Measurements from ENCODE around the gene SPC25.

Gene SPC25

GRCh38 chr2:168926621-168927386, 36.6 kb upstream of the SPC25 start:
- no peak for DNase-seq (ENCODE audit: low spot score)
- Histone ChIP-seq H3K4me1 (ENCODE audit: insufficient read depth, poor library complexity, severe bottlenecking) (no peaks in the 10 kb centered on the region), H3K27me3 (ENCODE audit: insufficient read depth, poor library complexity, severe bottlenecking) (no peaks in the 10 kb centered on the region), H3K9me3 (ENCODE audit: severe bottlenecking) (no peaks in the 10 kb centered on the region), H3K36me3 (ENCODE audit: low read depth) (no peaks in the 10 kb centered on the region), H3K4me3 (ENCODE audit: severe bottlenecking) (no peak overlapping the region), H3K27ac (ENCODE audit: poor library complexity, severe bottlenecking) (no peak overlapping the region)
- TF ChIP-seq CTCF (IDR thresholded peaks at IDR 0.05; ENCODE audit: poor library complexity, severe bottlenecking) = no peak
- ATAC-seq (ENCODE audit: low read depth) = no peak

GRCh38 chr2:168920504-168921157, 30.4 kb upstream of the SPC25 start:
- no peaks in the 10 kb centered on the region for H3K9me3 ChIP-seq (ENCODE audit: severe bottlenecking)
- H3K27me3 ChIP-seq (ENCODE audit: insufficient read depth, poor library complexity, severe bottlenecking) = no peaks in the 10 kb centered on the region
- TF ChIP-seq CTCF (IDR thresholded peaks at IDR 0.05; ENCODE audit: poor library complexity, severe bottlenecking) = peak; percentile 84
- no peaks in the 10 kb centered on the region for H3K4me1 ChIP-seq (ENCODE audit: insufficient read depth, poor library complexity, severe bottlenecking)
- DNase-seq (ENCODE audit: low spot score) (no peak), ATAC-seq (ENCODE audit: low read depth) (no peak; the same call in 2 of the 3 replicates)
- no peaks in the 10 kb centered on the region for H3K36me3 ChIP-seq (ENCODE audit: low read depth)
- H3K4me3 ChIP-seq (ENCODE audit: severe bottlenecking) = no peak overlapping the region
- no peak overlapping the region for H3K27ac ChIP-seq (ENCODE audit: poor library complexity, severe bottlenecking)

GRCh38 chr2:168916331-168916675, 26.1 kb upstream of the SPC25 start:
- Histone ChIP-seq H3K27ac (ENCODE audit: poor library complexity, severe bottlenecking) (no peak overlapping the region), H3K4me1 (ENCODE audit: insufficient read depth, poor library complexity, severe bottlenecking) (no peaks in the 10 kb centered on the region), H3K4me3 (ENCODE audit: severe bottlenecking) (no peak overlapping the region), H3K36me3 (ENCODE audit: low read depth) (no peaks in the 10 kb centered on the region), H3K27me3 (ENCODE audit: insufficient read depth, poor library complexity, severe bottlenecking) (peaks cover 9% of the 10 kb centered on the region), H3K9me3 (ENCODE audit: severe bottlenecking) (no peaks in the 10 kb centered on the region)
- no peak for TF ChIP-seq CTCF (IDR thresholded peaks at IDR 0.05; ENCODE audit: poor library complexity, severe bottlenecking)
- ATAC-seq (ENCODE audit: low read depth) = no peak
- no peak for DNase-seq (ENCODE audit: low spot score)

- no peak for TF ChIP-seq CTCF (IDR thresholded peaks at IDR 0.05; ENCODE audit: poor library complexity, severe bottlenecking)
- H3K27ac ChIP-seq (ENCODE audit: poor library complexity, severe bottlenecking) = no peak overlapping the region
- H3K9me3 ChIP-seq (ENCODE audit: severe bottlenecking) = no peaks in the 10 kb centered on the region
- ATAC-seq (ENCODE audit: low read depth) (no peak), DNase-seq (ENCODE audit: low spot score) (no peak)
- H3K4me1 ChIP-seq (ENCODE audit: insufficient read depth, poor library complexity, severe bottlenecking) = no peaks in the 10 kb centered on the region
- H3K36me3 ChIP-seq (ENCODE audit: low read depth) = no peaks in the 10 kb centered on the region
- no peak overlapping the region for H3K4me3 ChIP-seq (ENCODE audit: severe bottlenecking)
- H3K27me3 ChIP-seq (ENCODE audit: insufficient read depth, poor library complexity, severe bottlenecking) = peaks cover 9% of the 10 kb centered on the region
Measured at GRCh38 chr2:168915441-168916330, 25.5 kb upstream of the SPC25 start.
